Measurements from ENCODE around the gene KCTD3.

DNA sequence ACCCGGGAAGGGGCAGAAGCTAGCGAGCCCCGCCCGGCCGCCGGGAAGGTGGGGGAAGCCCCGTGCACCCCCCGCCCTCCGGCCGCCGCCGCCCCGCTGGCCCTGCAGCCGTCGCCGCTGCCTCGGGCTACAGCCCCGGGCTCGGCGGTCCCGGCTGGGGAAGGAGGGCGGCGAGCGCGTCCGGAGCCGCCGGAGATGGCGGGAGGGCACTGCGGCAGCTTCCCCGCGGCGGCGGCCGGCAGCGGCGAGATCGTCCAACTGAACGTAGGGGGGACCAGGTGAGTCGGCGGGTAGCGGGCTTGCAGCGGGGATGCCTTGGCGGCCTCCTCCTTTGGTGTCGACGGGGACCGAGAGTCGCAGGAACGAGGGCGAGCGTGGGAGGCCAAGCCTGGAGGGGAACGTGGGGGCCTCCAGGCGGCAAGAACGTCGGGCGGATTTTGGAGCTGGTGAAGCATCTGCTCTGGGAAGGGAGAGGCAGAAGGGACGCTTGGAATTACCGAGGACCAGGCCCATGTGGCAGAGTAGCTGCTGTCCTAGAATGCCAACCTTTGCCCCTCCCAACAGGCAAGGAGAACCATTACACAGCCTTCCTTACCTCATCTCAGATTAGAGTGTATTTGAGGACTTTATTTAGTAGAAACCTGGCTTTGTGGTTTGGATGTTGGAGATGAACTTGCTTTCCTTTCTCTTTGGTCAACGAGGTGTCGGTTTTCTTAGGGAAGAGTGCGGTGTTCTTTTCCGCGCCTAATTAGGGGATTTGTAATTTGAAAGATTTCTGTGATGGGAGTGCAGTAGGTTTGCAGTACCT, 591 bp downstream of the KCTD3 start:
- no peak for TF ChIP-seq CTCF (IDR thresholded peaks at IDR 0.05)
- no peak for TF ChIP-seq EZH2 (IDR thresholded peaks at IDR 0.05; ENCODE audit: borderline replicate concordance, insufficient read depth, low read depth, low read length, poor library complexity, severe bottlenecking)
